H1 (cell line): Measurements from ENCODE around the gene LRRC18. TPM values are rescaled to one million over a fixed set of nuclear protein-coding genes. Genes with fewer than 3 reads are reported as not detected.

Experiments
- CTCF ChIA-PET: fragments of 300-600 bp; sonication (Branson Sonifier 250); formaldehyde crosslinking; loops from one replicate; lab custom pipeline; 2021; ENCODE audit not compliant: partially characterized antibody; lab: Charles Lee
- POLR2A ChIA-PET: fragments of 300-600 bp; sonication (Branson Sonifier 250); formaldehyde crosslinking; loops from one replicate; lab custom pipeline; 2021; ENCODE audit warnings: inconsistent platforms; ENCODE audit not compliant: partially characterized antibody; lab: Charles Lee
- DNase-seq, 2 experiments: peaks; one replicate each; pipeline versions ENCODE4 v3.0.0 to v3.0.0-alpha.2; 2010 to 2022; ENCODE audit warnings: low spot score in 2 of 2, low read depth in 1 of 2, mixed read lengths in 1 of 2
- FAIRE-seq: peaks from 2 replicates; lab custom pipeline; 2011; peaks lifted over from hg19 to GRCh38; lab: Jason Lieb, UNC
- H2AFZ ChIP-seq: 2 replicates; pipeline ENCODE4 v1.8.1; 2012; ENCODE audit warnings: low read length, inconsistent platforms
- H2AK5ac ChIP-seq: 2 replicates; pipeline ENCODE4 v1.6.1; 2013; ENCODE audit warnings: low read depth, low read length
- H2BK120ac ChIP-seq: replicated peaks from 2 replicates; pipeline ENCODE3; 2013; ENCODE audit warnings: low read depth, low read length, inconsistent platforms
- H2BK12ac ChIP-seq: 2 replicates; pipeline ENCODE4 v1.6.1; 2013; ENCODE audit warnings: low read depth, low read length
- H2BK15ac ChIP-seq: 2 replicates; pipeline ENCODE4 v1.6.1; 2013; ENCODE audit warnings: low read length
- H2BK20ac ChIP-seq: 2 replicates; pipeline ENCODE4 v1.6.1; 2013; ENCODE audit warnings: low read length
- H2BK5ac ChIP-seq: 2 replicates; pipeline ENCODE4 v1.6.1; 2013; ENCODE audit warnings: low read depth, low read length
- H3K14ac ChIP-seq: 2 replicates; pipeline ENCODE4 v1.6.1; 2013; ENCODE audit warnings: inconsistent platforms; ENCODE audit not compliant: insufficient read length
- H3K18ac ChIP-seq: 2 replicates; pipeline ENCODE4 v1.6.1; 2013; ENCODE audit warnings: low read length; ENCODE audit errors: extremely low read depth
- H3K23ac ChIP-seq: 2 replicates; pipeline ENCODE4 v1.6.1; 2013; ENCODE audit warnings: inconsistent platforms; ENCODE audit not compliant: insufficient read length
- H3K23me2 ChIP-seq: 2 replicates; pipeline ENCODE4 v1.6.1; 2013; ENCODE audit warnings: low read depth, low read length
- H3K27ac ChIP-seq: 2 replicates; pipeline ENCODE4 v1.6.1; 2011; ENCODE audit warnings: low read depth, low read length, inconsistent platforms
- H3K27me3 ChIP-seq, 4 experiments: replicated peaks in 1 of 4; 1 replicate in 1 of 4; 2 replicates in 3 of 4; pipeline versions ENCODE4 v1.6.1 to v1.8.1; 2011 to 2013; ENCODE audit warnings: low read length in 3 of 4, mild to moderate bottlenecking in 3 of 4, inconsistent platforms in 2 of 4, mixed read lengths in 2 of 4, moderate library complexity in 1 of 4; ENCODE audit not compliant: control insufficient read depth in 3 of 4, insufficient read depth in 3 of 4; ENCODE audit errors: extremely low read depth in 1 of 4
- H3K36me3 ChIP-seq, 4 experiments: 2 replicates each; pipeline versions ENCODE4 v1.6.1 to v1.8.1; 2011 to 2013; ENCODE audit warnings: mild to moderate bottlenecking in 4 of 4, low read length in 3 of 4, moderate library complexity in 2 of 4, control low read depth in 1 of 4, inconsistent platforms in 1 of 4; ENCODE audit not compliant: insufficient read depth in 4 of 4, control insufficient read depth in 2 of 4
- H3K4ac ChIP-seq: replicated peaks from 2 replicates; pipeline ENCODE3; 2013; ENCODE audit warnings: low read length, low read depth, mixed read lengths, inconsistent platforms; ENCODE audit not compliant: insufficient read length
- H3K4me1 ChIP-seq, 4 experiments: replicated peaks in 1 of 4; 1 replicate in 1 of 4; 2 replicates in 3 of 4; pipeline versions ENCODE4 v1.6.1 to v1.8.1; 2011 to 2013; ENCODE audit warnings: low read length in 3 of 4, inconsistent platforms in 2 of 4, mixed read lengths in 1 of 4; ENCODE audit not compliant: insufficient read depth in 4 of 4, control insufficient read depth in 3 of 4
- H3K4me2 ChIP-seq, 2 experiments: 2 replicates each; pipeline versions ENCODE4 v1.6.1 to v1.8.1; 2011 to 2013; ENCODE audit warnings: low read depth in 2 of 2, low read length in 2 of 2, control low read depth in 1 of 2, inconsistent platforms in 1 of 2, mild to moderate bottlenecking in 1 of 2; ENCODE audit not compliant: insufficient read depth in 1 of 2
- H3K4me3 ChIP-seq, 4 experiments: fragments of 200-600, 300-600 bp in 1 of 4; sonication (generic), shearing (Covaris generic), sonication (Bioruptor Twin) in 1 of 4; 2 replicates each; pipeline versions ENCODE4 v1.5.1 to v1.8.1; 2011 to 2016; ENCODE audit warnings: low read length in 4 of 4, low read depth in 3 of 4, control low read depth in 2 of 4, inconsistent platforms in 2 of 4, mild to moderate bottlenecking in 2 of 4, mixed read lengths in 1 of 4, moderate library complexity in 1 of 4; ENCODE audit not compliant: insufficient read depth in 2 of 4; ENCODE audit errors: extremely low read depth in 1 of 4
- H3K56ac ChIP-seq: replicated peaks from 2 replicates; pipeline ENCODE3; 2013; ENCODE audit warnings: low read depth, mild to moderate bottlenecking, mixed read lengths, low read length, inconsistent platforms; ENCODE audit not compliant: insufficient read length
- H3K79me1 ChIP-seq: 2 replicates; pipeline ENCODE4 v1.6.1; 2013; ENCODE audit warnings: low read depth, low read length, control low read depth
- H3K79me2 ChIP-seq, 2 experiments: 2 replicates each; pipeline versions ENCODE4 v1.6.1 to v1.8.1; 2012 to 2013; ENCODE audit warnings: low read length in 2 of 2, mild to moderate bottlenecking in 2 of 2, inconsistent platforms in 1 of 2; ENCODE audit not compliant: insufficient read depth in 2 of 2, control insufficient read depth in 1 of 2
- H3K9ac ChIP-seq, 4 experiments: replicated peaks in 1 of 4; 1 replicate in 1 of 4; 2 replicates in 3 of 4; pipeline versions ENCODE4 v1.6.1 to v1.8.1; 2011 to 2013; ENCODE audit warnings: low read depth in 3 of 4, low read length in 3 of 4, control low read depth in 2 of 4, mild to moderate bottlenecking in 2 of 4, moderate library complexity in 2 of 4, inconsistent platforms in 1 of 4; ENCODE audit errors: extremely low read depth in 1 of 4
- H3K9me3 ChIP-seq, 2 experiments: 2 replicates each; pipeline versions ENCODE4 v1.6.1 to v1.8.1; 2012 to 2013; ENCODE audit warnings: mild to moderate bottlenecking in 2 of 2, moderate library complexity in 2 of 2, control low read depth in 1 of 2, inconsistent platforms in 1 of 2, low read depth in 1 of 2, low read length in 1 of 2, mixed read lengths in 1 of 2; ENCODE audit not compliant: insufficient read depth in 2 of 2
- H4K20me1 ChIP-seq, 2 experiments: replicated peaks in 1 of 2; 2 replicates each; pipeline versions ENCODE3 to v1.8.1; 2011 to 2013; ENCODE audit warnings: inconsistent platforms in 2 of 2, low read length in 2 of 2, mild to moderate bottlenecking in 1 of 2; ENCODE audit not compliant: insufficient read depth in 2 of 2, control insufficient read depth in 1 of 2
- H4K5ac ChIP-seq: 2 replicates; pipeline ENCODE4 v1.6.1; 2013; ENCODE audit warnings: low read length, low read depth, mixed read lengths, inconsistent platforms; ENCODE audit not compliant: insufficient read length
- H4K8ac ChIP-seq: 2 replicates; pipeline ENCODE4 v1.8.0; 2013; ENCODE audit warnings: mild to moderate bottlenecking, moderate library complexity, low read length, inconsistent platforms; ENCODE audit not compliant: insufficient read depth; ENCODE audit errors: extremely low read depth
- H4K91ac ChIP-seq: replicated peaks from 2 replicates; pipeline ENCODE3; 2013; ENCODE audit warnings: low read length, mixed read lengths, inconsistent platforms; ENCODE audit not compliant: insufficient read length
- BACH1 ChIP-seq: IDR thresholded peaks from 2 replicates; pipeline ENCODE4 v1.6.1; 2012; ENCODE audit warnings: low read length, improper control_type of control experiment
- CBX5 ChIP-seq: fragments of 300-800, 300-1000 bp; sonication (generic); IDR thresholded peaks from 2 replicates; pipeline ENCODE4 v1.7.1; 2016; ENCODE audit warnings: antibody characterized with exemption, low read length, low read depth
- CTBP2 ChIP-seq: IDR thresholded peaks from 2 replicates; pipeline ENCODE4 v1.7.0; 2011; ENCODE audit warnings: borderline replicate concordance, mild to moderate bottlenecking, moderate library complexity, mixed read lengths, low read length; ENCODE audit not compliant: insufficient read depth, insufficient read length
- EP300 ChIP-seq, 2 experiments: IDR thresholded peaks; 1 replicate in 1 of 2; 2 replicates in 1 of 2; pipeline ENCODE4 v1.6.1; 2011 to 2012; ENCODE audit warnings: low read depth in 2 of 2, low read length in 2 of 2, mild to moderate bottlenecking in 2 of 2, borderline replicate concordance in 1 of 2, inconsistent platforms in 1 of 2, moderate library complexity in 1 of 2
- HDAC2 ChIP-seq, 2 experiments: fragments of 300-600 bp in 1 of 2; sonication (generic) in 1 of 2; IDR thresholded peaks; 2 replicates each; pipeline ENCODE4 v1.6.1; 2011 to 2012; ENCODE audit warnings: low read depth in 2 of 2, low read length in 2 of 2, mild to moderate bottlenecking in 2 of 2, moderate library complexity in 2 of 2, borderline replicate concordance in 1 of 2, inconsistent platforms in 1 of 2
- KDM4A ChIP-seq: IDR thresholded peaks from one replicate; pipeline ENCODE4 v1.7.1; 2012; ENCODE audit warnings: low read depth, mild to moderate bottlenecking, moderate library complexity, low read length, inconsistent platforms; ENCODE audit not compliant: severe bottlenecking
- KDM5A ChIP-seq: fragments of 200-600 bp; IDR thresholded peaks from 2 replicates; pipeline ENCODE4 v1.7.1; 2012; ENCODE audit warnings: mild to moderate bottlenecking, low read length, inconsistent platforms, mixed read lengths
- MAFK ChIP-seq: IDR thresholded peaks from 2 replicates; pipeline ENCODE4 v1.6.1; 2012; ENCODE audit warnings: low read depth, mild to moderate bottlenecking, improper control_type of control experiment, low read length
- NRF1 ChIP-seq: IDR thresholded peaks from 2 replicates; pipeline ENCODE4 v1.6.1; 2011; ENCODE audit warnings: mild to moderate bottlenecking, low read depth, low read length, improper control_type of control experiment
- RAD21 ChIP-seq, 2 experiments: IDR thresholded peaks in 1 of 2; conservative IDR thresholded peaks in 1 of 2; 2 replicates each; pipeline ENCODE4 v1.6.1; 2011; ENCODE audit warnings: low read depth in 2 of 2, low read length in 2 of 2, improper control_type of control experiment in 1 of 2, inconsistent platforms in 1 of 2, mild to moderate bottlenecking in 1 of 2, moderate library complexity in 1 of 2
- RNF2 ChIP-seq: fragments of 200-900, 300-1000 bp; sonication (generic); IDR thresholded peaks from 2 replicates; pipeline ENCODE4 v1.7.1; 2016; ENCODE audit warnings: borderline replicate concordance, low read depth, mild to moderate bottlenecking, antibody characterized with exemption, low read length; ENCODE audit not compliant: poor library complexity, severe bottlenecking; ENCODE audit errors: missing control alignments
- TAF1 ChIP-seq: IDR thresholded peaks from 2 replicates; pipeline ENCODE4 v1.6.1; 2011; ENCODE audit warnings: mild to moderate bottlenecking, low read depth, low read length
- YY1 ChIP-seq: IDR thresholded peaks from 2 replicates; pipeline ENCODE4 v1.6.1; 2011; ENCODE audit warnings: low read depth, mild to moderate bottlenecking, low read length
- WGBS, 2 experiments: shearing (Covaris generic) in 1 of 2; methylation state at CpG; one replicate each; pipeline versions ENCODE4 v1.1.6 to v1.1.7; 2013 to 2015; ENCODE audit warnings: low lambda C conversion rate in 2 of 2, mixed read lengths in 2 of 2, inconsistent platforms in 1 of 2, low coverage in 1 of 2, missing lambda C conversion rate in 1 of 2; ENCODE audit not compliant: insufficient replicate concordance in 2 of 2, insufficient coverage in 1 of 2, insufficient read length in 1 of 2; ENCODE audit errors: extremely low coverage in 1 of 2, missing lambda C conversion rate in 1 of 2; 5-methylcytosine and 5-hydroxymethylcytosine counted together
- polyA plus RNA-seq, 7 experiments: library from polyadenylated mRNA; depleted of rRNA in 3 of 7; stranded (reverse) in 5 of 7; unstranded in 2 of 7; fragments of >200 nt in 5 of 7; fragments of 200-250 nt in 2 of 7; gene quantifications; 1 replicate in 5 of 7; 2 replicates in 1 of 7; 4 replicates in 1 of 7; pipeline versions ENCODE4 v1.2.1 to v1.2.3, GENCODE V29; 2011 to 2013; ENCODE audit warnings: missing spikeins in 2 of 7, mixed read lengths in 2 of 7
- total RNA-seq: library from RNA; stranded (reverse); fragmentation: NEBNext Ultra II Directional; extraction: Animal tissue kit (Norgen Biotek cat#: 25700); gene quantifications from 2 replicates; pipeline ENCODE4 v1.2.1, GENCODE V29; 2021

The LRRC18 gene
- total and polyA plus RNA-seq, 2 of the 8 experiments (the other 6 are each of a cell fraction or from before 2014, with no cell fraction given), result not detected

GRCh38 chr10:48903151-48903550 is 36.5 kb downstream of the LRRC18 start:
- Histone ChIP-seq H3K27me3 (no peaks in the 10 kb centered on the region), H3K9me3 (no peaks in the 10 kb centered on the region), H3K23ac (no peak overlapping the region), H3K4me2 (no peak overlapping the region), H3K9ac (no peak overlapping the region), H3K27ac (no peak overlapping the region), H4K20me1 (no peaks in the 10 kb centered on the region), H3K79me2 (no peaks in the 10 kb centered on the region), H2BK5ac (no peak overlapping the region), H4K5ac (no peak overlapping the region), H3K18ac (no peak overlapping the region), H3K14ac (no peak overlapping the region), H2AFZ (no peak overlapping the region), H2BK120ac (no peak overlapping the region), H4K8ac (no peak overlapping the region), H4K91ac (no peak overlapping the region), H3K4ac (no peak overlapping the region), H2BK20ac (no peak overlapping the region), H3K79me1 (no peaks in the 10 kb centered on the region), H3K23me2 (no peaks in the 10 kb centered on the region; the same call in 1 of the 2 replicates), H3K4me3 (no peak overlapping the region), H2BK15ac (no peak overlapping the region), H3K56ac (no peak overlapping the region), H2BK12ac (no peak overlapping the region), H3K36me3 (no peaks in the 10 kb centered on the region), H2AK5ac (no peak overlapping the region), H3K4me1 (no peaks in the 10 kb centered on the region)
- FAIRE-seq, result no peak
- POLR2A ChIA-PET, result no interaction called here
- no peak for DNase-seq
- WGBS, 2 experiments, result 82% methylated on average over 2 of the region's 2 CpGs; no CpG with 5 or more reads in 1 of the 2 experiments
- CTCF ChIA-PET, result no interaction called here
- TF ChIP-seq KDM5A (no peak), KDM4A (no peak), MAFK (no peak), CBX5 (no peak), CTBP2 (no peak), TAF1 (no peak), HDAC2 (IDR thresholded peaks at IDR 0.05; ENCODE audit: borderline replicate concordance in 1 of 2, low read depth in 2 of 2, low read length in 2 of 2) (no peak), NRF1 (no peak), YY1 (no peak), RNF2 (no peak), EP300 (IDR thresholded peaks at IDR 0.05; ENCODE audit: borderline replicate concordance in 1 of 2, low read depth in 2 of 2, low read length in 2 of 2) (no peak), BACH1 (no peak), RAD21 (IDR thresholded peaks at IDR 0.05 in 1 of 2, conservative IDR thresholded peaks at IDR 0.05 in 1 of 2; ENCODE audit: low read depth in 2 of 2, low read length in 2 of 2) (no peak)
